ENCODE measurements around the gene DYNLT1.
A peak's percentile ranks its signal among the peaks of the same experiment; 100 is the strongest.
"Not testable (repeated sequence)": the region's sequence is repeated elsewhere in the genome, so short reads cannot be mapped to it uniquely, and the experiment has no call there.

DYNLT1 gene

DNA sequence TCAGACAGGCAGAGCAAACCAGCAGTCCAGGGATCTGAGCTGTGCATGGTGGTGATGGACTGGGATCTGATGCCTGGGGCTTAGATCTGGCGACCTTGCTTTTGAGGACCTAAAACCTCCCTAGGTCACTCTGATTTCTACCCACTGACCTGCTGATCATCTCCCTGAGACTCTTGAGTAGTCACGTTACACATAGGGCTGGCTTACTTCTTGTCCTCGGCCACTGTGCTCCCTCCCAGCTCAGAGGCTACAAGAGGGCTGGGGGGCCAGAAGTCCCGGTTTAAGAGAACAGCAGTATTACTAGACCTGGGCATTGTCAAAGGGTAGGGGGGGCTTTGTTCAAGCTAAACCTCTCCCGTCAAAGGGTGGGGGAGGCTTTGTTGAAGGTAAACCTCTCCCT lies 5.5 kb downstream of the DYNLT1 start:
- DNase-seq: no peak

DNA sequence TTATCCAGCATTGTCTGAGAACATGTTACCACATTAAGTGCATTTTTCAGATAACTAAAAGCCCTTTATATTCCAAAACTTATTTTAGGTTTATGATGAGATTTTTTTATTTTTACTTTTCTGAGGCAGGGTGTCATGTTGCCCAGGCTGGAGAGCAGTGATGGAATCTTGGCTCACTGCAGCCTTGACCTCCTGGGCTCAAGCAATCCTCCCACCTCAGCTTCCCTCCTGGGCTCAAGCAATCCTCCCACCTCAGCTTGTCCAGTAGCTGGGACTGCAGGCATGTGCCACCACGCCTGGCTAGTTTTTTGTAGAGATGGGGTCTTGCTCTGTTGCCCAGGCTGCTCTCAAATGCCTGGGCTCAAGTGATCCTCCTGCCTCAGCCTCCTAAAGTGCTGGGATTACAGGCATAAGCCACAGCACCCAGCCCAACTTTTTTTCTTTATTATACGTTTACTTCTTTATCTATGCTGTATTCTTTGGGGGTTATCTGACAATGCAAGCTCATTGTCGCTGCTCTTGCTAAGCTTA lies 6.2 kb downstream of the DYNLT1 start:
- no peak for DNase-seq

DNA sequence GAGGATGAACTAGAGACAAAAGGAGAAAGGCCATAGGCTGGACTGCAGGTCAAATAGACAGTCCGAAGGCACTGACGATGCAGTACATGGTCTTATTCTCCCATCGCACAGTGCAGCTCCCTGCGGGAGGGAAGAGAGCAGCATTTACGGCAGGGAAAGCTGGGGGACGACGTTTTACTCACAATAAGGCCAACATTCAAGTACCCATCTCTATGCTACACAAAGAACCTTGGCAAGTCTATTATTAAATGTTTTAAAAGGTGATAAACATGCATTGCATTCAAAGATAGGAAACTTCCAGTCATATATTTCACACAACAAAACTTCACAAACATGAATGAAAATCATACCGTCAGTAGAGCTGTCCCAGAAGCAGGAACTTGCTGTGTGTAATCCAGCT lies 7.8 kb downstream of the DYNLT1 start:
- no peak for DNase-seq

GRCh38 chr6:158635427-158636073 lies 9.0 kb downstream of the DYNLT1 start:
- no peak for DNase-seq

GRCh38 chr6:158634695-158635426 lies 9.7 kb downstream of the DYNLT1 start:
- DNase-seq: no peak

DNA sequence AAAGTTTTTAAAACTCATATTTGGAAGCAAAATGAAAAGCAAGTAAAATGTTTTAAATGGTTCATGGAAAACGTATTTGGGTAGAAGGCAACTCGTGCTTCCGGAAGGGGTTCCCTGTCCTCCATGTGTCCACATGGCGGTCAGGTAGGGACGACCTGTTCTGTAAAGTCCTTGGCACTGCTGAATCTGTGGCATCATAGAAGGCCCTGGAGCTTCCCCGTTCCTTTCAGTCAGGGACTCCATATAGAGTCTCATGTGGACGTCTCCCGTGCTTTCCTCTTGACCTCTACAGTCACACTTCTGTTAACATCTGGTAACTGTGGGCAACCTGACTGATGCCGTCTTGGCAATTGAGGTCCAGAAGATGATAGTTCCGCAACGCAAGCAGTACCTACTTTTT lies 11.4 kb downstream of the DYNLT1 start:
- DNase-seq: no peak

GRCh38 chr6:158632538-158633119 lies 11.9 kb downstream of the DYNLT1 start:
- not testable (repeated sequence) for DNase-seq

GRCh38 chr6:158631678-158632537 lies 12.6 kb downstream of the DYNLT1 start:
- DNase-seq: no peak

DNA sequence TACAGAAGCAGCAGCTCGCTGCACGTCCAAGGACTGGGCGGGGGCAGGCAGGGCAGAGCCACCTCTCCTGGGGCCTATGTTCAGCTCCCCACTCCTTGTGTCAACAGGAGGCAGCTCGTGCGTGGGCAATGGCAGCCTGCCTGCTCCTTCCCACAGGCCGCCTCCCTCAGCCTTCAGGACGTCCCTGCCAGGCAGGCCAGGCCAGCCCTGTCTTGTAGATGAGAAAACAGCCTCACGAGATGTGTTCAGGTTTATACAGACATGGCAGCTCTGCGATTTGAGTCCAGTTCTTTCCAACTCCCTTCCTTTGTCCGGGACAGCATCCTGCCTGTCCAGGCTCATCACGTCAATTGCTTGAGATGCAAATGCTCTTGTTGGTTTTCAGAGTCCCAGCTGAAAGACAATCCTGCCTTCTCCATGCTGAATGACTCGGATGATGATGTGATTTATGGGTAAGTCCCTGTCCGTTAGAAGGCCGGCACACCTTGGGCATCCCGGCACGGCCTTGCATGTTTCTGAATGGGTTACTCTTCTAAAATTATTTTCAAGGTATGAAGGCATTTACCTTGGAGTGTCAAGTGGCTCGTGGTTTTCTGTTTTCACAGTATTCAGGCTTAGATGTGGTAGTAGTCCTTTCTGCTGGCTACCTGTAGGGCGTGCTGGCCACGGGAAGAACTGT lies 13.5 kb downstream of the DYNLT1 start:
- DNase-seq: no peak

GRCh38 chr6:158629367-158630221 lies 14.9 kb downstream of the DYNLT1 start:
- peak; percentile 45 for DNase-seq

GRCh38 chr6:158628542-158628941 lies 16.0 kb downstream of the DYNLT1 start:
- no peak for DNase-seq

DNA sequence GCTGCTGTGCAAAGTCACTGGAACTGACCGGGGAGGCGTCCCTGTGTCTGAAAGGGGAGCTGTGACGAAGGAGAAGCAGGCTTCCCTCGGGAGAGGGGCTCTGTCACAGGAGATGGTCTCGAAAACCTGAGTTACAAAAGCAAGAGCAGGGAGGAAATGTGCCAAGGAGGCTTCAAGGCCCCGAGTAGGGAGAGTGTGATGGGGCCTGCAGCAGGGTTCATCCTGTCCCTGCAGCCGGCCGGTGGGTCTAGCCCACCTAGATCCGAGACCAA lies 16.7 kb downstream of the DYNLT1 start:
- DNase-seq: no peak

GRCh38 chr6:158627168-158627939 lies 17.2 kb downstream of the DYNLT1 start:
- DNase-seq: no peak

- DNase-seq: no peak
These were observed 18.0 kb downstream of the DYNLT1 start for GRCh38 chr6:158626360-158627167.

DNA sequence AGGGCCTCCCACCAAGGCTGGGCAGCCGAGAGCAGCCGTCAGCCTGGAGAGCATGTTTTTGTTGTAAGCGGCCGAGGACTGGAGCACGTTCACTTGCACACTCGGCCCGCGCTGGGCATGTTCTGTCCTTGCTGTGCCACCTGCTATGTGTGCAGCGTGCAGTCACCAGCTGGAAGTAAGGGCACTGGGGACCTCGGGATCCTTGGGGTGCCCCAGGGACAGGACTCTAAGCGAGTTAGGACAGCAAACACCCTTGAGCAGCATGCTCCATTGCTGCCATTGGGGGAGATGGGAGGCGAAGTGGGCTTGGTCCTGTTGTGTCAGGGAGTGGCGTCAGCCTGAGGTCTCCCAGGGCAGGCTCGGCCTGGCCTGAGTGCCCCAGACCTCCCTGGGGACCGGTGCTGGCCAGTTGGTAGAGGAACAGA lies 18.6 kb downstream of the DYNLT1 start:
- DNase-seq: no peak

DNA sequence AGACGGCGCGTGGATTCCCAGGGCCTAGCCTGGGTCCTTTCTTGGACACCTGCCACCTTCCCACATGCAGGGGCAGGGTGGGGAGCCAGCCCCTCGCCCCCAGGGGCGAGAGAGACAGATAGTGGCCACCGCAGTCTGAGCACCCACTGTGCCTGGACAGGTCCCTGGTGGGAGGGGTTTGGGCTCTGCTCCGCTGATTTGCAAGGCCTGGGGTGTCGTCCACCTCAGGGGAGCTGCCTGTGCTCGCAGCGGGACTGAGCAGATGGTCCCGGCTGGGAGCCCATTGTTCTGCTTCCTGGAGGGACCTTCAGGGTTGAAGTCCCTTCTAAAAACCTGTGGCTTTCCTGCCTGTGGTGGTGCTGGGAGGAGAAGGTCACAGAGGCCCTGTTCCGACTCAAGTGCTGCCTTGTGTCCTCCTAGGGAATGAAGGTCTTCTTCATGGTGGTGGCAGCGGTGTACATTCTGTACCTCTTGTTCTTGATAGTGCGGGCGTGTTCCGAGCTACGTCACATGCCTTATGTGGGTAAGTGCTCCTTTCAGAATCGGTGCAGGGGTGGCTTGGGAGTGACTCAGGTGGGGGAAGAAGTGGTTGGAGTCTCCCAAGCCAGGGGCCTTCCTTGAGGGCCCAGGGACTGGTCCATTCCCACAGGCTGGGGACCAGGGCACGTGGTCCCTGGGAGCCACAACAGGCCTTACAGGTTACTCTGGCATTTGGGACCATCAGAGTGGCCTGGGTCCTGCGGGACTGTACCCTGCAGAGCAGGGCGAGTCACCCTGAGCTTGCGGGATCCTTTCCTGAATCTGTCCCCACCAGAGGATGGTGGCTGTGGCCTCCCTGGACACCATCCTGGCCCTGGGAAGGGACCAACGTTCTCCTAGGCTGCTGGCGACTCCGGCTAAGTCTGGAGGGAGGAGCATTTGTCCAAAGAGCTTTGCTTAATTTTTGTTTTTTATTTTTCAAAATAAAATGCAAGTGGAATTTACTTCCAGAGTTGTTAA lies 19.6 kb downstream of the DYNLT1 start:
- DNase-seq: no peak

- DNase-seq: no peak
These were observed 21.9 kb downstream of the DYNLT1 start for GRCh38 chr6:158622545-158623190.

Data from activated CD4-positive, alpha-beta T cell treated with anti-CD3 and anti-CD28 coated beads, Interleukin-2, amount 50 U/mL, for 1 hour (primary cell).